NCI-H226 (cell line): ENCODE data around the gene ABLIM2.

ENCODE experiments used
- DNase-seq: peaks from one replicate; pipeline ENCODE4 v3.0.0-alpha.2; 2015

Gene ABLIM2

DNA sequence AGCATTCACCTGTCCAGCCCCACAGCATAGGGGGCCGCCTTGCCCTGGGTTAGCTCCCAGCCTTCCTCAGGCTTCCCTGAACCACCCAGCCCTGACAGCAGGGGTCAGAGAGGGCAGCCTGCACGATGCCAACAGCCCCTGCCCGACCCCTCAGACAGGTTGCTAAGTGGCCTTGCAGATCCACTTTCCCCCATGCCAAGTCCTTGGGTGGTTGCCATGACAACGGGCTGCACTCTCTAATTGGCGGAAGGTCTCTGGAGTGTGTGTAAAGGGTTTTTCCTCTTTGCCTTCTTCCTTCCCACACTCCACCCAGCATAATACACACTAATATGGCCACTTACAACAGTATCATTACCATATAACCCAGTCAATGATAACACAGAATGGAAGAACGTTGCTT lies 119.3 kb downstream of the ABLIM2 start:
- DNase-seq: no peak

DNA sequence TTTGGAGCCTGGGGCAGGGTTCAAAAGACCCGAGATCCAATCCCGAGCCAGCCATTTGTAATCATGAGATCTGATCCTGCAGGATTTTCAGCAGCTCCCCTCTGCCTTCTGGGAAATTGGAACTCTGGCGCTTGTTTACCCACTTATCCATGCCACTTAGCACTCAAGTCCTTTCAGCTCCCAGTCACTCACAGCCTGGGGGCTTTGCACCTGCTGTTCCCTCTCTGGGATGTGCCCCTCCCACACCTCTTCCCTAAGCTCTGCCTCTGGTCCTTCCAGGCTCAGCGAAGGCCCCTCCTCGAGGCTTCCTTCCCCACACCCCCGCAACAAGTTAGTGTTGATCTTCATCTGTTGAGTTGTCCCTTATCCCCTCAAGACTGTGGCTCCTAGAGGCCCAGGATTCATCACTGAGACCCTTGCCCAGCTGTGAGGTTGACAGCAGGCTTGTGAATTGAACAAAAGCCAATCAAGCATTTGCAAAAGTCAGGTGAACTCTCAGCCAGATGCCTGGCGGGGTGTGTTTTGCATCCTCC lies 119.8 kb downstream of the ABLIM2 start:
- no peak for DNase-seq

DNA sequence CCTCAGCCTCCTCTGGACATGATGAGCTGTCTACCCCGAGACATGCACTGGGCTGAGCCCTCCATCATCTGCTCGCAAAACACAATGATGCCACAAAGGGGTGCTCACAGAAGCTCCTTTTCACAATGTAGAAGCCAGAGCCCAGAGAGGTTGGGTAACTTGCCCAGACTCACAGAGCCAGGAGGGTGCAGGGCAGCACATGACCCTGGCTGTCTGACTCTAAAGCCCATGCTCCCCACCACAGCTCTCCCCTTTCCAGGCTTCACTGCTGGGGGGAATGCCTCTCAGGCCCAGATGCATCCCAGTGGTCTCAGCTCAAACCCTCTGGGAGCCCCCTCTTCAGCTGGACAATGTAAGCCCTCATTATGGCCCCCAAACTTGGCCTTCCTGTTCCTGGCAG lies 120.5 kb downstream of the ABLIM2 start:
- no peak for DNase-seq

DNA sequence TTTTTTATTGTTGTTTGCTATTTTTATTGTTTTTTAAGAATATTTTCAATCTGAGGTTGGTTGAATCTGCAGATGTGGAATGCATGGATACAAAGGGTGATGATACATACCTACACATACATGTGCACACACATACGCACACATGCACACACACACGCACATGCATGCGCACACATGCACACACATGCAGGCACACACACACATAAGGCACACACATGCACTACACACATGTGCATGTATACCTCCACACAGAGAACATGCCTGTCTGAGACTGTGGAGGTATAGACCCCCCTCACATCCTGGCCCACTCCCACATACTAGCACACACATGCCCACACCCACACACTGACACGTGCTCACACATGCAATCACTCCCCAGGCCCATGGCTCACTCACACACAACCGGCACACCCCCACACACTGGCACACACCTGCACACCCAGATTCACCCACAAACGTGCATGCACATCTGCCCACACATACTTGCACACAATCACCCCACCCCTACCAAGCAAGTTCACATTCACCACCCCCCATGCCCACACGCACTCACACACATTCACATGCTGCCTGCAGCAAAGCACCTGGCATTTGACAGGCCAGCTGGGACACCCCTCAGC lies 121.4 kb downstream of the ABLIM2 start:
- no peak for DNase-seq

DNA sequence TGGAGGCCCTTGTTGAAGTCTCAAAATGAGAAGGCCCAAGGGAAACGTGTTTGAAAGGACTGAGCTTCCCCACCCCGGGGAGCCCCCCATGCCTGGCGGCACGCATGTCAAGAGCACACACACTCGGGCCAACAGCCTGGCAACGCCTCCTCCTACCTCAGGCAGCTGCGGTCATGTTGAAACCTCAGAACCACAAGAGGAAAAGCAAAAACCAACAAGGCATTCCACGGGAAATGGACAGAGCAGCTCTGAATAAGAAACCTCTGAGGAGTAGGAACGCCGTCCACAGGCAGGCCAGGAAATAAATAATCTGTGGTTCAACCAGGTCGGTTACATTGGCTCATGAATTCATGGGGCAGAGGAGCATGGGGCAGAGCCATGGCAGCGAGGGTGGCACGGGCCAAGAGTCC lies 123.2 kb downstream of the ABLIM2 start:
- no peak for DNase-seq

DNA sequence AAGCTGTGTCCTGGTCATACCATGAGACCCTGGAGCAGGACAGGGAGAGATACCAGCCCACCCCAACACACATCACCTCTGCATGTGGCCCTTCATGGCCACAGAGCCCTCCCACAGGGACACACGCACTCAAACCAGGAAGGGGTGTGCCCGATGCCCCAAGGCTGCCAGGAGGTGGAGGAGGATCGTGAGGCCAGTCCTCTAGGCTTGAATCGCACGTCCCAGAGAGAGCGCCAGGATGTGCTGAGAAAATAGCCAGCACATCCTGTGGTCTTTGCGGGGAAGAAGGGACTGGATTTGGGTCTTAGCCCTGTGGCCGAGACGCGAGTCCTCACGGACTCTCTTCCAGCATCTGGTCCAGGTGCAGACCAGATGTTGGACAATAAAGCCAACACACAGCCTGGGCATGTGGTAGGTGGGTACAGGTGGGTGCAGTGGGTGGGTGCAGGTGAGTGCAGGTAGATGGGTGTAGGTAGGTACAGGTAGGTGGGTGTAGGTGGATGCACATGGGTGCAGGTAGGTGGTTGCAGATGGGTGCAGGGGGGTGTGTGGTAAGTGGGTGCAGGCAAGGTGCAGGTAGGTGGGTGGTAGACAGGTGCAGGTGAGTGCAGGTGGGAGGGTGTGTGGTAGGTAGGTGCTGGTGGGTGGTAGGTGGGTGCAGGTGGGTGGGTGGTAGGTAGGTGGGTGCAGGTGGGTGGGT lies 124.6 kb downstream of the ABLIM2 start:
- DNase-seq: no peak

DNA sequence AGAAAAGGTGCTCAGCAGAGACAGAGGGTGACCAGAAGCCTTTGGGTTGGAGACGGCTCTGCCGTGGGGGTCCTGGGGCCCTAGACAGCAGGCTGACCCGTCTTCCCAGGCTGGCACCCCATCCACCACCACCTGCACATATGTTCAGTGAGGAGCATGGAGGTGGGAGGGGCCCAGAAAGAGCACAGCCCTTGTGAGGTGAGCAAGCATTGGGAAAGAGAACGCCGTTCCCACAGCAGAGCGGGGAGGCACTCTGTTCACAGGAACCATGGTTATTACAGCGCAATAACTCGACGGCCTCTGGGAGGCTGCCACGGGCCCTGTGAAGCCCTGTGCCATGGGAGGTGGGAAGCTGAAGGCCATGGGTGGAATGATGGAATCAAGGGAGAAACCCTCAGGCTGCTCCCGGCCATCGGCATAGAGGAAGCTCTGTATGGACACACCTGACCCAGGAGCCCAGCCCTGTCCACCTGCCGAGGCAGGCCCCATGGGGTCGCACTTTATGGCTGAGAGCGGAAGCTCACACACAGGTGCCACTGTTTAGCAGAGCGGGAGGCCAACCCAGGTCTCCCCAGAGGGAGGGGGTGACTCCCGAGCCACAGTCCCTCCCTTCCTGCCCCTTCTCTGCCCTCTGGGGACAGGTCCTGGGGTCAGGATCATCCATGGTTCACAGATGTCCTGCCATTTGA lies 125.4 kb downstream of the ABLIM2 start:
- no peak for DNase-seq

DNA sequence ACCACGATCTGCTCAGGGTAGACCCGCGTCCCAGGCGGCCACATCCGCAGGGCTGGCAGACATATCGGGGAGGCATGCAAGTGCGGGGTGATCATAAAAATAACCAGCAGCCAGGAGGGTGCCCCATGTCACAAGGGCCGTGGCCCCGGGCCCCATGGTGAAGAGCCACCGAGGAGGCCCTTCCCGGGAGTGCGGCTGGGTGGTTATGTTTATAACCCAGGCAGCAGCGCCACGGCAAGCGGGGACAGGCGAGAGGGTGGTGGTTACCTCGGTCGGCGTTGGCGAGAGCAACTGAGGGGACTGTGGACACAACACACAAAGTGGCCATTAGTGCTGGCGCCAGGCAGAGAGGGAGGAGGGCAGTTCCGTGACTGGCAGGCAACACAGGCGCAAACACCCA lies 126.2 kb downstream of the ABLIM2 start:
- no peak for DNase-seq

DNA sequence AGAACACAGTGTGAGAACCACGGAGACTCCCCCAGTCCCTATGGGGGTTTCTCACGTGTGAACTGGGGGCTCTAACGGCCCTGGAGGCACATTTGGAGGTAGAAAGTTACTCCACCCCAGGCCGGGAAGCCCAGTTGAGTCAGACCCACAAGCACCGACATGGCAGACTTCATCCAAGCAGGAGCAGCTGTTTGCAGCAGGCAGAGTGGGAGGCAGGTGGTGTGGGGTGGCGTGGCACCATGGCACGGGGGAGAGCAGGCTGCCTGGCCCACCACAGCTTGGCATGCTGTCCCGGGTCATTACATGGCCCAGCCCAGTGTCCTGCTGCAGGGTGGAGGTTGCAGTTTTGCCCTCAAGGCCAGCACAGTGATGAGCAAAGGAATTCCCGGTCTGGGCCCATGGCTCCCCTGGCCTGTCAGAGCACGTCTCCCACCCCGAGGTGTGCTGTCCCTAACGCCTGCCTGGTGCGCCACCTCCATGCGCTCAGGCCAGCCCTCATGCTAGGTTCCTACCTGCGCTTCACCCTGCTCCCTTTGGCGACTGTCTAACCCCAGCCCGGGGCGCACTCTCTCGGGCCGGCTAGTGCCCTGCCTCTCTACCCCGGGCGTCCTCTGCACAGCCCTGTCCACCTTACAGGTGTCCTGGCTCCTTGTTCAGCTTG lies 128.4 kb downstream of the ABLIM2 start:
- no peak for DNase-seq

DNA sequence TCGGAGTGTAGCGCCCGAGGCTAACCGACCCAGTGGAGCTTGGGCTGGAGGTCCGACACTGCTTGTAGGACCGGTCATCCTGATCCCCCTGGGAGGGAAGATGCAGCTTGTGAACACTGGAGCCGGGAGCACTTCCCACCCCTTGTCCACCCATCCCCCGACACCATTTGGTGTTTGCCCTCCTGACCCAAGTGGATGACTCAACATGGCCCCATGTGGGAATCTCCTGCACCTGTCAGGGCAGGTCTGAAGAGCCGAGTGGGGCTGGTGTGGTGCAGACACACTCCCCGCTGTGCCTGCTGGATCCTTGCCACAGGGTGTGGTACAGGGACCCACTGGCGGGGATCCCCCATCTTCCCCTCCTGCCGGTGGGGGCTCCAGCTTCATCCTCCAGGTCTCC lies 128.9 kb downstream of the ABLIM2 start:
- DNase-seq: no peak

DNA sequence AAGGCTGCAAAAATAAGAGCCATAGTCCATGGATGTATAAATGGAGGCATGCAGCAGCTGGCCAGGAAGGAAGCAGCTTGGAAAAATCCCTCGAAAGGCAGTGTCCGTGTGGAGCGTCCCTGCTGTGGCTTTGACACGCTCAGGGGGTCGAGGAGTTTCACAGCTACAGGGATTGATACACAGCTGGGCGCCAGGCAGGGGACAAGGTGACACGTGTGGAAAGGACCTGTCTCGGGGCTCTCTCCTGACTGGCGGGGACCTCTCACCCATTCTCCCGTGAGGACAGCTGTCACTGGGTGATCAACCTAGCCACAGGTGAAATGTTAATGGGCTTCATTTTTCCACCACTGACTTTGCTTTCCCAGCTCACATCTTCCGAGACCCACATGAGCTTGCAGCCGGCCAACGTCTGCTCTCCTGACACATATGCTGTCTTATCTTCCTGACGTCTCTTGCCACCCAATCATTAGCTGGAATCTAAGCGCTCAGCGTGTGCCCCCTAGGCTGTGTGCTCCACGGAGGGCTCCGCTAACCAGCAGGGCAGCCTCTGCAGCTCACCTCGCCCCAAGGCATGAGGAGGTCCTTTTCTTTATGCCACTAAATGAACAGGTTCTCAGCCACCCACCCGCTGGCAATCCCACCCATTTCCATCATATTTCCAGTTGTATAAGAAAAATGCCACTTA lies 129.6 kb downstream of the ABLIM2 start:
- no peak for DNase-seq

DNA sequence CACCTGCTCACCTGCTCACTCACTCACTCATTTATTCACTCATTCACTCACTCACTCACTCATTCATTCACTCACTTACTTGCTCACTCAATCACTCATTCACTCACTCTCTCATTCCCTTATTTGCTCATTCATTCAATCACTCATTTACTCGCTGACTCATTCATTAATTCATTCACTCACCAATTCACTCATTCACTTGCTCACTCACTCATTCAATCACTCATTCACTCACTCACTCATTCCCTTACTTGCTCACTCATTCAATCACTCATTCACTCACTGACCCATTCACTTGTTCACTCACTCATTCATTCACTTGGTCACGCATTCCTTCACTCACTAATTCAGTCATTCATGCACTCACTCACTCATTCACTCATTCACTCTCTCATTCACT lies 130.2 kb downstream of the ABLIM2 start:
- no peak for DNase-seq

DNA sequence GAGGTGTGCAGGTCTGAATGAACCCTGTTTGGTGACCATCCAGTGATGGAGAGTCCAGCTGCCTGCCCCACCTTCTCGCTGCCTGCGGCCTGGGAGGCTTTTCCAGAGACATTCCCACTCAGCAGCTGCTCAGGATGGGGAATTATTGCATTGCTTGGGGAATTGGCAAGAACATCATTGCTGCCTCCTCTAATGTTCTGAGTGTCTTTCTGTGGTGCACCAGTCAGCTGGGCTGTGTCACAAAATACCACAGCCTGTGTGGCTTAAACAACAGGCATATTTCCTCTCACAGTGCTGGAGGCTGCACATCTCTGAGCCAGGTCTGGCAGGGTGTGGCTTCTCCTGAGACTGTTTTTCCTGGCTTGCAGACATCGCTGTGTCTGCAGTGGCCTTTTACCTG lies 132.2 kb downstream of the ABLIM2 start:
- no peak for DNase-seq

DNA sequence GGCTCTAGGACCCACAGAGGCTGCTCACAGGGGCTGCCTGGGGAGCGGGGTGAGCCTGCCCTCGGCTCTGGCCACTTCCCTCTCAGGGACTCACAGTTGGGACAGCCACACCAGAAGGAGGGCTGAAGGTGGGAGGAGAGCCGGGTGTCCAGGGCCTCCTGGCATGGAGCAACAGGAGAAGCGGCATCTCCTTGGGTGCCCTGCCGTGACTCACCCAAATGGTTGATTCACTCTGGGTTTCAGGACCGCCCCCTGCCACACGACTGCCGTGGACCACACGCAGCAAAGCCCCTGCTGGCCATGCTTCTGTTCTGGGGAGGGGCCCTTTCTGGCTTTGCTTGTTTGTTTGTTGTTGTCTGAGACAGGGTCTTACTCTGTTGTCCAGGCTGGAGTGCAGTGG lies 132.9 kb downstream of the ABLIM2 start:
- DNase-seq: no peak

DNA sequence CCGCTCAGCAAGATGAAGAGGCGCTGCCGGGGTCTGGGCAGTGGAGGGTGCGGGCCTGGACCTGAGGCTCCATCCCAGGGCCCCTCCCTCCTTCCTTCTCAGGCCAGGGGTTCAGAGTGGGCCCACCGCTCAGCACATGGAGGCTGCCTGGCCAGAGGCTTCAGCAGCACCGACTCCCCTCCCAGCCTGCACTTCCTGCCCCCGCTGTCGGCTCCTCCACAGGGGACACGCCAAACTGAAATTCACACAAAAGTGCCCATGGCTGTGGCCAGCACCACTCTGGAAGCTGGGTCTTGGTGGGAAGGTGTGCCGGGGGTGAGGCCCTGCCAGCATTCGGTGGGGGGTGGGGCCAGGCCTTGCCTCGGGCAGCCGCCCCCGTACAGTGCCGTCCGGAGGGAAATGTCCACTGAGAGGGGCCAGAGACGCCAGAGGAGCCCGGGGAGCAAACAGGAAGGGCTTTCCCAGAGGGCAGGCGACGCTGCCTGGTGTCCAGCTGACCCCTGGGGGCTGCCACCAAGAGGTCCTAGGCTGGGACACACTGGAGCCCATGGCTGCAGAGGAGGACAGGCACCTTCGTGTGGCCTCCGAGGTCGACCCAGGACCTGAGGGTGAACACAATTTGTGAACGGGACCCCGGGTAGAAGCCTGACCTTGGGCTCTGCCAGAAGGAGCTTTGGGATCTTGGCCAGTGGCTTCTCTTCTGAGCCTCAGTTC lies 134.4 kb downstream of the ABLIM2 start:
- DNase-seq: no peak

DNA sequence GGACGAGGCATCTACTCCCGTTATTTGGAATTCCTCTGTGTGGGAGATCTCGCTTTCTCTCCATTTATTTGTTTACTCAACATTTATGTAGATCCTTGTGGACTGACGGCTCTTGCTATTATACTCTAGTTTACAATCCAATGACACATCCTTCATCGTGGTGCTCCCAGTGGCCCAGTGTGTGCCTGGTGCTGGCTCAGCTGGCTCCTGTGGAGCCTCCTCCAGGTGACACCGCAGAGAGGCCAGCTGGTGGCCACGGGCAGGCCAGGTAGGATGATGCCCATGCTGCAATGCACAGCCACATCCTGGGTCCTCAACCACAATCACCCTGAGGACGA lies 134.9 kb downstream of the ABLIM2 start:
- DNase-seq: no peak

DNA sequence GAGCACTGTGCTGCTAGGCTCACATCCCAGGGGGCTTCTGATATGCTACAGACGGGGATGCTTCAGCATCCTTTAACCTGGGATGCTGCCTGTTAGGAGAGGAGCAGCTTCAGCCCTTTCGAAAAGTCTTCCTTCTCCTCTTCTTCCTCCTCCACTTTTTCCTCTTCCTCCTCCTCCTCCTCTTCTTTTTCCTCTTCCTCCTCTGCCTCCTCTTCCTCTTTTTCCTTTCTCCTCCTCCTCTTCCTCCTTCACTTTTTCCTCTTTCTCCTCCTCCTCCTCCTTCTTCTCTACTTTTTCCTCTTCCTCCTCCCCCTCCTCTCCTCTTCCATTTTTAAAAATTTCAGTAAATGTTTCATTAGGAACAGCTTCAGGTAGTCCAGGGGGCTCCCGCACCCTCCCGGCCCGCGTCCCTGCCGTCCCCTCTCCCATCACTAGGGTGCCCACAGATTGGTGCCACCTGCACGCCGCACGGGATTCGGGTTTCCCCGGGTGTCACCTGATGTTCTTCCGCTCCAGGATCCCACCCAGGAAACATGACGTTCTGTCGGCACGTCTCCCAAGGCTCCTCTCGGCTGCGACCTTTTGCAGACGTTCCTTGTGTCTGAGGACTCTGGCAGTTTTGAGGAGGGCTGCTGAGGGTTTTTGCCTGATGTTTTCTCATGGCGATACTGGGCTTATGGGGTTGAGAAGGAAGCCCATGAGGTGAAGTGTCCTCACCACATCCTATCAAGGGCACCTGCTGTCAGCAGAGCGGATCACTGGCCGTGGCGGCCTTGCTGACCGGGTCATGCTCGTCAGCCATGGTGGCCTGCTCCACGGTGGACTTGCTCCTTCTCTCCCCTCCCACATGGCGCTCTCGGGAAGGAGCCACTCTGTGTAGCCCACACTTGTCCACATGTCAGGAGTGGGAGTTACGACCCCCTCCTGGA lies 135.6 kb downstream of the ABLIM2 start:
- no peak for DNase-seq

DNA sequence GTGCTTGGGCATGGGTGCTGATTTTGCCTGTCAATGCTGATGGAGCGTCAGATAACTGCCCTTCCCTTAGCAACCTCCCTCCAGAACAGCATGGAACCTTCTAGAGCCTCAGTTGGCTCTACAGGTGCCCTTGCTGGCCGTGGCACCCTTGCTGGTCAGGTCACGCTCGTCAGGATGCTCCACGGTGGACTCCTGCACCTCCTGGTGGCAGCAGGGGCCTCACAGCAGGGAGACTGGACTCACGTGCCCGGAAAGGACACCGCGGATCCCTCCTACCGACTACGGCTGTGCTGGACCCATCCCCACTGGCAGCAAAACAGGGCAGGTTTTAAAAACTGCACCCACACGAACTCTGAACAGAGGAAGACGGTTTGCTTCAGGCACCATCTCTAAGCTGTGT lies 136.8 kb downstream of the ABLIM2 start:
- DNase-seq: no peak

DNA sequence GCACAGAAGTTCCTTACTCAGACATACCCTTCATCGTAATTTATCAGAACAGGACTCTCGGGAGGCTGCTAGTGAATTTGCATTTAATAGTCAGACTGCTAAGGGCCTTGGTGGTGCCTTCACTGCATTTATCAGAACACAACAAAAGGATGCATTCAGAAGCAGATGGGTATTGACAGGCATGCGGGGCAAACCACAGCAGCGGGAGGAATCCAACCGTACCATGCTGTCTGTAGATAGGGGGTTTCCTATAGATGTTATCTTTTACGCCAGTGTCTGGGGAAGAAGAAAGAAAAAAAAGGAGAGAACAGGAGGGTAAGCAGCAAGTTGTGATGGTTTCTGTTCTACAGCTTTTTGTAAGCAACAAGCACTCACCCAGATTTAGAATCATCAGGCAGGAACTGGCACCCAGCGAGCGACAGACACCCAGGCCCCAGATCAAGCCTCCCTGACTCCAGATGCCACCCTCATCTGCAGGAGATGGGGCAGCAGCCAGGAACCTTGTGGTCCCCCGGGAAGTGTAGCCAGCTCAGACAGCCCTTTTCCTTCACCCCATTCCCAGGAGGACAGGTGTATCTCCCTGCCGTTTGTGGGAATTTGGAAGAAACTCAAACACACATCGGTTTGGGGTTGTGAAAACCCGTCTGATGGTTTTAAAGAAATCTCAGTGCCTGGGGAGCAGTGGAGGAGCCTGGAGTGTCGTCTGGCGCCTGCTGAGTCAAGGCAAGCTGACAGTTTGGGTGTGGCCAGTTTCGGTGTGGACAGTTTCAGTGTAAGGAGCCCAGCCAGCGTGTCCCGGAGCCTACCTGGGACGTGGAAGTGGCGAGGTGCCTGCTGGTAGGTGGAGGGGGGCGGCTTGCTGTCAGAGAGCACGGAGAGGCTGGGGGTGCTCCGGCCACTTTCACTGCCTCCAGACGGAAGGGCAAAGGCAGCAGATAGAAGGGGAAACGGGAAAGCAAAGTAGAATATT lies 138.9 kb downstream of the ABLIM2 start:
- DNase-seq: no peak

DNA sequence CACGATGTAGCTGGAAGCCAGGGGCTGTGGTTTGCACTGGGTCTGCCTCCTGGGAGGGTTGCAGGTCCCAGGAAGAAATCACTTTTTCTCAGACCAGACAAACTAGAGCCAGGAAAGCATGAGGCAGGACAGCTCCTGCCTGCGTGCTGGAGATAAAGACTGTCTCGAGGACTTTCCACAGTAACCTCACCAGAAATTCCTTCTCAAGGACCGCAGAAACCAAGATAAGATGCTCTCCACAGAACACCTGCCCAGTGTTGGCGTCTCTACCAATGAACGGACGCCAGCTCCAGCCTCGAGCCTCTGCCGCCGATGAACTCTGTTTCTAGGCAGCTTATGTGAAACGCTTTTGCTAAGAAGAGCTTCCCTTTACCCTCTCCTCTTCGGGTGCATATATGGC lies 142.1 kb downstream of the ABLIM2 start:
- DNase-seq: peak; percentile 26
